CD4-positive, alpha-beta T cell treated with Interleukin-10 for 1 hour (primary cell): ENCODE measurements around the gene S100A7.
"Not testable (repeated sequence)": the region's sequence is repeated elsewhere in the genome, so short reads cannot be mapped to it uniquely, and the experiment has no call there.

Experiments
- DNase-seq: peaks from one replicate; pipeline ENCODE4 v3.0.0-alpha.2; 2020

The S100A7 gene

GRCh38 chr1:153429266-153430165, 30.9 kb downstream of the S100A7 start:
- DNase-seq, result no peak

- no peak for DNase-seq
Measured at GRCh38 chr1:153428791-153429190, 31.7 kb downstream of the S100A7 start.

- no peak for DNase-seq
Measured at GRCh38 chr1:153428073-153428638, 32.3 kb downstream of the S100A7 start.

GRCh38 chr1:153426809-153427208, 33.6 kb downstream of the S100A7 start:
- no peak for DNase-seq

GRCh38 chr1:153422450-153423068, 37.9 kb downstream of the S100A7 start:
- DNase-seq, result peak; percentile 60

- DNase-seq, result no peak
Measured at GRCh38 chr1:153420306-153420705, 40.1 kb downstream of the S100A7 start.

- not testable (repeated sequence) for DNase-seq
Measured at GRCh38 chr1:153419436-153419793, 41.0 kb downstream of the S100A7 start.

GRCh38 chr1:153418758-153419435, 41.6 kb downstream of the S100A7 start:
- DNase-seq, result not testable (repeated sequence)

GRCh38 chr1:153417136-153417888, 43.1 kb downstream of the S100A7 start:
- no peak for DNase-seq

- DNase-seq, result no peak
Measured at GRCh38 chr1:153415850-153416570, 44.4 kb downstream of the S100A7 start, which contains the start of gene S100A7A. S100A7A (plus strand) TSS chr1:153416520; CDS start chr1:153418083, 1,563 bp downstream.

GRCh38 chr1:153413961-153414360, 46.5 kb downstream of the S100A7 start:
- not testable (repeated sequence) for DNase-seq
